Endothelial cell of umbilical vein (primary cell): Measurements from ENCODE around the gene DIP2C. TPM values are rescaled to one million over a fixed set of nuclear protein-coding genes. Genes with fewer than 3 reads are reported as not detected.

Source experiments
- BruUV-seq: library from RNA; stranded (reverse); fragments of 400-500 nt; replicated peaks from 2 replicates; lab custom pipeline; 2021; lab: Mats Ljungman, UMichigan
- CTCF ChIA-PET: fragments of 300-600, 350-600 bp; sonication (Branson Sonifier 250); formaldehyde crosslinking; loops from one replicate; lab custom pipeline; 2021; ENCODE audit warnings: antibody characterized with exemption, inconsistent platforms; lab: Charles Lee
- POLR2A ChIA-PET: fragments of 300-600, 350-600 bp; sonication (Branson Sonifier 250); formaldehyde crosslinking; loops from one replicate; lab custom pipeline; 2021; ENCODE audit warnings: antibody characterized with exemption, inconsistent platforms; lab: Charles Lee
- DNase-seq: peaks from one replicate; pipeline ENCODE4 v3.0.0-alpha.2; 2011; ENCODE audit warnings: low read depth, low spot score
- FAIRE-seq: peaks from 2 replicates; lab custom pipeline; 2011; peaks lifted over from hg19 to GRCh38; lab: Jason Lieb, UNC
- H2AFZ ChIP-seq: 2 replicates; pipeline ENCODE4 v1.6.0; 2012; ENCODE audit warnings: low read depth, low read length, control low read depth, inconsistent platforms
- H3K27ac ChIP-seq: 2 replicates; pipeline ENCODE4 v1.5.1; 2011; ENCODE audit warnings: low read depth, mild to moderate bottlenecking, control low read depth, low read length, moderate library complexity; ENCODE audit not compliant: insufficient read depth
- H3K27me3 ChIP-seq, 2 experiments: 2 replicates each; pipeline versions ENCODE4 v1.6.0 to v1.6.1; 2011; ENCODE audit warnings: low read length in 2 of 2, mixed read lengths in 1 of 2; ENCODE audit not compliant: control insufficient read depth in 2 of 2, insufficient read depth in 2 of 2
- H3K36me3 ChIP-seq, 2 experiments: 2 replicates in 1 of 2; 3 replicates in 1 of 2; pipeline ENCODE4 v1.5.1; 2011; ENCODE audit warnings: low read length in 2 of 2, mild to moderate bottlenecking in 1 of 2, moderate library complexity in 1 of 2; ENCODE audit not compliant: control insufficient read depth in 2 of 2, insufficient read depth in 2 of 2; ENCODE audit errors: extremely low read depth in 1 of 2
- H3K4me1 ChIP-seq: 3 replicates; pipeline ENCODE4 v1.5.1; 2011; ENCODE audit warnings: mild to moderate bottlenecking, low read length; ENCODE audit not compliant: control insufficient read depth, insufficient read depth; ENCODE audit errors: extremely low read depth
- H3K4me2 ChIP-seq: 2 replicates; pipeline ENCODE4 v1.6.1; 2011; ENCODE audit warnings: low read length, control low read depth, mixed read lengths; ENCODE audit not compliant: insufficient read depth
- H3K4me3 ChIP-seq, 3 experiments: fragments of 200-600 bp in 1 of 3; sonication (generic), shearing (Covaris generic) in 1 of 3; replicated peaks in 1 of 3; 2 replicates each; pipeline ENCODE4 v1.5.1; 2011 to 2016; ENCODE audit warnings: control low read depth in 3 of 3, low read length in 3 of 3, mild to moderate bottlenecking in 2 of 3, inconsistent platforms in 1 of 3, low read depth in 1 of 3, moderate library complexity in 1 of 3; ENCODE audit not compliant: insufficient read depth in 1 of 3
- H3K79me2 ChIP-seq: 2 replicates; pipeline ENCODE4 v1.6.0; 2012; ENCODE audit warnings: low read length, inconsistent platforms; ENCODE audit not compliant: control insufficient read depth, insufficient read depth
- H3K9ac ChIP-seq: replicated peaks from 2 replicates; pipeline ENCODE3; 2011; ENCODE audit warnings: low read length, control low read depth; ENCODE audit not compliant: insufficient read depth; ENCODE audit errors: extremely low read depth
- H3K9me1 ChIP-seq: replicated peaks from 3 replicates; pipeline ENCODE4 v1.6.0; 2011; ENCODE audit warnings: mild to moderate bottlenecking, low read length; ENCODE audit not compliant: control insufficient read depth, insufficient read depth; ENCODE audit errors: extremely low read depth
- H3K9me3 ChIP-seq: replicated peaks from 2 replicates; pipeline ENCODE4 v1.5.1; 2012; ENCODE audit warnings: low read length, inconsistent platforms; ENCODE audit not compliant: control insufficient read depth, insufficient read depth
- H4K20me1 ChIP-seq: replicated peaks from 2 replicates; pipeline ENCODE3; 2011; ENCODE audit warnings: mild to moderate bottlenecking, low read length; ENCODE audit not compliant: control insufficient read depth, insufficient read depth; ENCODE audit errors: extremely low read depth
- EZH2 ChIP-seq: IDR thresholded peaks from 2 replicates; pipeline ENCODE4 v1.6.1; 2012; ENCODE audit warnings: borderline replicate concordance, low read depth, mild to moderate bottlenecking, moderate library complexity, low read length, inconsistent platforms; ENCODE audit not compliant: severe bottlenecking
- FOS ChIP-seq: IDR thresholded peaks from 2 replicates; pipeline ENCODE4 v1.6.1; 2011; ENCODE audit warnings: mild to moderate bottlenecking, low read length, moderate library complexity, borderline replicate concordance; ENCODE audit not compliant: insufficient read depth
- GATA2 ChIP-seq: IDR thresholded peaks from 2 replicates; pipeline ENCODE4 v1.7.0; 2011; ENCODE audit warnings: low read depth, mild to moderate bottlenecking, moderate library complexity, mixed read lengths, low read length; ENCODE audit not compliant: insufficient read length, insufficient read depth
- POLR2A ChIP-seq: IDR thresholded peaks from 2 replicates; pipeline ENCODE4 v1.6.1; 2012; ENCODE audit warnings: low read depth, mild to moderate bottlenecking, control low read depth, low read length
- POLR2AphosphoS5 ChIP-seq: IDR thresholded peaks from 2 replicates; pipeline ENCODE4 v1.6.1; 2012; ENCODE audit warnings: low read depth, mild to moderate bottlenecking, control low read depth, low read length, moderate library complexity; ENCODE audit not compliant: insufficient read depth
- dilution Hi-C: fragments of 300-500 bp; cut with MboI; formaldehyde crosslinking; loops from one replicate; pipeline ENCODE4 v1.15.0; 2019; ENCODE audit warnings: low sequenced_read_pairs; ENCODE audit not compliant: extremely low pct_ligation_motif_present
- intact Hi-C: fragments of 100-400 bp; cut with micrococcal nuclease; formaldehyde crosslinking; loops from one replicate; pipeline ENCODE4 v1.10.0; 2022
- polyA plus RNA-seq, 4 experiments: library from polyadenylated mRNA; depleted of rRNA in 3 of 4; stranded (reverse) in 3 of 4; unstranded in 1 of 4; fragments of >200 nt; gene quantifications; 2 replicates each; pipeline versions ENCODE4 v1.2.1 to v1.2.3, GENCODE V29; 2011 to 2012; ENCODE audit warnings: missing spikeins in 1 of 4
- total RNA-seq: library from RNA; stranded (reverse); gene quantifications from 2 replicates; pipeline ENCODE4 v1.2.3, GENCODE V29; 2021
- TF ChIP-seq, protein P1 (sequence below): IDR thresholded peaks from 2 replicates; pipeline ENCODE4 v1.6.1; 2011; ENCODE audit not compliant: insufficient read depth, insufficient read length
- TF ChIP-seq, protein P2 (sequence below), 2 donors: IDR thresholded peaks; 1 replicate in 1 of 2; 2 replicates in 1 of 2; pipeline ENCODE4 v1.5.1; 2011; ENCODE audit warnings: low read length in 2 of 2, mild to moderate bottlenecking in 2 of 2, moderate library complexity in 2 of 2, control low read depth in 1 of 2, inconsistent platforms in 1 of 2, low read depth in 1 of 2; ENCODE audit not compliant: insufficient read depth in 1 of 2; ENCODE audit errors: extremely low read depth in 1 of 2

The DIP2C gene
- total and polyA plus RNA-seq, 2 donors (not counting 3 experiments of a cell fraction or from before 2014, with no cell fraction given): 3.6 to 10.7 TPM

DNA sequence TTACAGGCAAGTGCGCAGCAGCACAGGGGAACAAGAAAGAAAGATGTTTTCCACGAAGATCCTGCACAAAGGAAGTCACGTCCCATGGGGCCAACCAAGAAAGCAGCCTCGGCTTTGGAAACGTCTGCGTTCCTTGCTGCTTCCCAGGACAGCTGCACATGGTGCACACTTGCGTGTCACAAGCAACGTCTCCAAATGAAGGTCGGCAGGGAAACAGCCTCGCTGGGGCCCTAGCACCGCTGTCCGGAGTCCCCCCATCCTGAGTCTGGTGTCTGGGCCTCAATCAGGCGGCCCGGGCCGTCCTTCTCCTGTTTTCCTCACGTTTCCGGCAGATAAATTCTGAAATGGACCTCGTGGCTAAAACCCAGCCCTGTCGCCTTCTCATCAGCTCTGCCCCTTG lies 206.2 kb downstream of the DIP2C start:
- no peaks in the 10 kb centered on the region for H3K27me3 ChIP-seq
- H3K9ac ChIP-seq: no peak overlapping the region
- DNase-seq: no peak
- no peaks in the 10 kb centered on the region for H3K9me3 ChIP-seq
- ChIA-PET POLR2A (no interaction called here), CTCF (no interaction called here)
- no peak overlapping the region for H3K4me2 ChIP-seq
- H2AFZ ChIP-seq: no peak overlapping the region
- FAIRE-seq: no peak
- TF ChIP-seq, protein P1, sequence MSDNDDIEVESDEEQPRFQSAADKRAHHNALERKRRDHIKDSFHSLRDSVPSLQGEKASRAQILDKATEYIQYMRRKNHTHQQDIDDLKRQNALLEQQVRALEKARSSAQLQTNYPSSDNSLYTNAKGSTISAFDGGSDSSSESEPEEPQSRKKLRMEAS: no peak
- TF ChIP-seq POLR2AphosphoS5 (no peak), FOS (no peak), POLR2A (no peak), EZH2 (no peak), GATA2 (no peak)
- TF ChIP-seq, protein P2, sequence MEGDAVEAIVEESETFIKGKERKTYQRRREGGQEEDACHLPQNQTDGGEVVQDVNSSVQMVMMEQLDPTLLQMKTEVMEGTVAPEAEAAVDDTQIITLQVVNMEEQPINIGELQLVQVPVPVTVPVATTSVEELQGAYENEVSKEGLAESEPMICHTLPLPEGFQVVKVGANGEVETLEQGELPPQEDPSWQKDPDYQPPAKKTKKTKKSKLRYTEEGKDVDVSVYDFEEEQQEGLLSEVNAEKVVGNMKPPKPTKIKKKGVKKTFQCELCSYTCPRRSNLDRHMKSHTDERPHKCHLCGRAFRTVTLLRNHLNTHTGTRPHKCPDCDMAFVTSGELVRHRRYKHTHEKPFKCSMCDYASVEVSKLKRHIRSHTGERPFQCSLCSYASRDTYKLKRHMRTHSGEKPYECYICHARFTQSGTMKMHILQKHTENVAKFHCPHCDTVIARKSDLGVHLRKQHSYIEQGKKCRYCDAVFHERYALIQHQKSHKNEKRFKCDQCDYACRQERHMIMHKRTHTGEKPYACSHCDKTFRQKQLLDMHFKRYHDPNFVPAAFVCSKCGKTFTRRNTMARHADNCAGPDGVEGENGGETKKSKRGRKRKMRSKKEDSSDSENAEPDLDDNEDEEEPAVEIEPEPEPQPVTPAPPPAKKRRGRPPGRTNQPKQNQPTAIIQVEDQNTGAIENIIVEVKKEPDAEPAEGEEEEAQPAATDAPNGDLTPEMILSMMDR (IDR thresholded peaks at IDR 0.05; ENCODE audit: extremely low read depth in 1 of 2, insufficient read depth in 1 of 2, low read depth in 1 of 2, low read length in 2 of 2): no peak
- H4K20me1 ChIP-seq: no peaks in the 10 kb centered on the region
- H3K4me3 ChIP-seq: no peak overlapping the region
- H3K9me1 ChIP-seq: no peaks in the 10 kb centered on the region
- peaks cover 8% of the 10 kb centered on the region for H3K4me1 ChIP-seq
- no peaks in the 10 kb centered on the region for H3K79me2 ChIP-seq
- no peak overlapping the region for H3K27ac ChIP-seq
- intact Hi-C loops: no loop called here
- dilution Hi-C loops: no loop called here
- H3K36me3 ChIP-seq: no peaks in the 10 kb centered on the region
- no TSS peak for BruUV-seq
